ENCODE data around the gene LRRC4C.

DNA sequence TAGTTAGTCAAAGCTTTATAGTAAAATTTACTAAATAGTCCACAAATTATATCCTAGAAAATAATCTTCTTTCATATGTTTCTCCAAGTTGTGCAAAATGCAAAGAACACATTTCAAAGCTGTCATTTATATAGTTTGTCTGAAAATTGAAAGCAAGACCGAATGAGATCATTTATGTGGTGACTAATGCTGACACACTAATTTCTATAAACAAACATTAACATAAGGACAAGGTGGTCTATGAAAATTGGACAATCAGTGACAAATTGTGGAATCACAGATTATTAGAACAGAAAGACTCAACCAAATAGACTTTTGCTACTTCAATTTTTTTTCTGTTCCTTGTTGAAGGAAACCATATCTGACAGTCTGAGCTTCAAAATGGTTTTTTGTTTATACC, 1056.1 kb downstream of the LRRC4C start:
- TF ChIP-seq, protein P1, sequence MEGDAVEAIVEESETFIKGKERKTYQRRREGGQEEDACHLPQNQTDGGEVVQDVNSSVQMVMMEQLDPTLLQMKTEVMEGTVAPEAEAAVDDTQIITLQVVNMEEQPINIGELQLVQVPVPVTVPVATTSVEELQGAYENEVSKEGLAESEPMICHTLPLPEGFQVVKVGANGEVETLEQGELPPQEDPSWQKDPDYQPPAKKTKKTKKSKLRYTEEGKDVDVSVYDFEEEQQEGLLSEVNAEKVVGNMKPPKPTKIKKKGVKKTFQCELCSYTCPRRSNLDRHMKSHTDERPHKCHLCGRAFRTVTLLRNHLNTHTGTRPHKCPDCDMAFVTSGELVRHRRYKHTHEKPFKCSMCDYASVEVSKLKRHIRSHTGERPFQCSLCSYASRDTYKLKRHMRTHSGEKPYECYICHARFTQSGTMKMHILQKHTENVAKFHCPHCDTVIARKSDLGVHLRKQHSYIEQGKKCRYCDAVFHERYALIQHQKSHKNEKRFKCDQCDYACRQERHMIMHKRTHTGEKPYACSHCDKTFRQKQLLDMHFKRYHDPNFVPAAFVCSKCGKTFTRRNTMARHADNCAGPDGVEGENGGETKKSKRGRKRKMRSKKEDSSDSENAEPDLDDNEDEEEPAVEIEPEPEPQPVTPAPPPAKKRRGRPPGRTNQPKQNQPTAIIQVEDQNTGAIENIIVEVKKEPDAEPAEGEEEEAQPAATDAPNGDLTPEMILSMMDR (conservative IDR thresholded peaks at IDR 0.05; ENCODE audit: low read depth in 2 of 2), result no peak
- no peak for TF ChIP-seq EZH2 (IDR thresholded peaks at IDR 0.05; ENCODE audit: low read depth, unreplicated experiment)
- no peak for TF ChIP-seq EZH2phosphoT487 (IDR thresholded peaks at IDR 0.05; ENCODE audit: unreplicated experiment)
- TF ChIP-seq, protein P2, sequence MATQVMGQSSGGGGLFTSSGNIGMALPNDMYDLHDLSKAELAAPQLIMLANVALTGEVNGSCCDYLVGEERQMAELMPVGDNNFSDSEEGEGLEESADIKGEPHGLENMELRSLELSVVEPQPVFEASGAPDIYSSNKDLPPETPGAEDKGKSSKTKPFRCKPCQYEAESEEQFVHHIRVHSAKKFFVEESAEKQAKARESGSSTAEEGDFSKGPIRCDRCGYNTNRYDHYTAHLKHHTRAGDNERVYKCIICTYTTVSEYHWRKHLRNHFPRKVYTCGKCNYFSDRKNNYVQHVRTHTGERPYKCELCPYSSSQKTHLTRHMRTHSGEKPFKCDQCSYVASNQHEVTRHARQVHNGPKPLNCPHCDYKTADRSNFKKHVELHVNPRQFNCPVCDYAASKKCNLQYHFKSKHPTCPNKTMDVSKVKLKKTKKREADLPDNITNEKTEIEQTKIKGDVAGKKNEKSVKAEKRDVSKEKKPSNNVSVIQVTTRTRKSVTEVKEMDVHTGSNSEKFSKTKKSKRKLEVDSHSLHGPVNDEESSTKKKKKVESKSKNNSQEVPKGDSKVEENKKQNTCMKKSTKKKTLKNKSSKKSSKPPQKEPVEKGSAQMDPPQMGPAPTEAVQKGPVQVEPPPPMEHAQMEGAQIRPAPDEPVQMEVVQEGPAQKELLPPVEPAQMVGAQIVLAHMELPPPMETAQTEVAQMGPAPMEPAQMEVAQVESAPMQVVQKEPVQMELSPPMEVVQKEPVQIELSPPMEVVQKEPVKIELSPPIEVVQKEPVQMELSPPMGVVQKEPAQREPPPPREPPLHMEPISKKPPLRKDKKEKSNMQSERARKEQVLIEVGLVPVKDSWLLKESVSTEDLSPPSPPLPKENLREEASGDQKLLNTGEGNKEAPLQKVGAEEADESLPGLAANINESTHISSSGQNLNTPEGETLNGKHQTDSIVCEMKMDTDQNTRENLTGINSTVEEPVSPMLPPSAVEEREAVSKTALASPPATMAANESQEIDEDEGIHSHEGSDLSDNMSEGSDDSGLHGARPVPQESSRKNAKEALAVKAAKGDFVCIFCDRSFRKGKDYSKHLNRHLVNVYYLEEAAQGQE (IDR thresholded peaks at IDR 0.05; ENCODE audit: unreplicated experiment), result no peak
- no peak for TF ChIP-seq POLR2AphosphoS5 (IDR thresholded peaks at IDR 0.05; ENCODE audit: low read depth)
- TF ChIP-seq, protein P3, sequence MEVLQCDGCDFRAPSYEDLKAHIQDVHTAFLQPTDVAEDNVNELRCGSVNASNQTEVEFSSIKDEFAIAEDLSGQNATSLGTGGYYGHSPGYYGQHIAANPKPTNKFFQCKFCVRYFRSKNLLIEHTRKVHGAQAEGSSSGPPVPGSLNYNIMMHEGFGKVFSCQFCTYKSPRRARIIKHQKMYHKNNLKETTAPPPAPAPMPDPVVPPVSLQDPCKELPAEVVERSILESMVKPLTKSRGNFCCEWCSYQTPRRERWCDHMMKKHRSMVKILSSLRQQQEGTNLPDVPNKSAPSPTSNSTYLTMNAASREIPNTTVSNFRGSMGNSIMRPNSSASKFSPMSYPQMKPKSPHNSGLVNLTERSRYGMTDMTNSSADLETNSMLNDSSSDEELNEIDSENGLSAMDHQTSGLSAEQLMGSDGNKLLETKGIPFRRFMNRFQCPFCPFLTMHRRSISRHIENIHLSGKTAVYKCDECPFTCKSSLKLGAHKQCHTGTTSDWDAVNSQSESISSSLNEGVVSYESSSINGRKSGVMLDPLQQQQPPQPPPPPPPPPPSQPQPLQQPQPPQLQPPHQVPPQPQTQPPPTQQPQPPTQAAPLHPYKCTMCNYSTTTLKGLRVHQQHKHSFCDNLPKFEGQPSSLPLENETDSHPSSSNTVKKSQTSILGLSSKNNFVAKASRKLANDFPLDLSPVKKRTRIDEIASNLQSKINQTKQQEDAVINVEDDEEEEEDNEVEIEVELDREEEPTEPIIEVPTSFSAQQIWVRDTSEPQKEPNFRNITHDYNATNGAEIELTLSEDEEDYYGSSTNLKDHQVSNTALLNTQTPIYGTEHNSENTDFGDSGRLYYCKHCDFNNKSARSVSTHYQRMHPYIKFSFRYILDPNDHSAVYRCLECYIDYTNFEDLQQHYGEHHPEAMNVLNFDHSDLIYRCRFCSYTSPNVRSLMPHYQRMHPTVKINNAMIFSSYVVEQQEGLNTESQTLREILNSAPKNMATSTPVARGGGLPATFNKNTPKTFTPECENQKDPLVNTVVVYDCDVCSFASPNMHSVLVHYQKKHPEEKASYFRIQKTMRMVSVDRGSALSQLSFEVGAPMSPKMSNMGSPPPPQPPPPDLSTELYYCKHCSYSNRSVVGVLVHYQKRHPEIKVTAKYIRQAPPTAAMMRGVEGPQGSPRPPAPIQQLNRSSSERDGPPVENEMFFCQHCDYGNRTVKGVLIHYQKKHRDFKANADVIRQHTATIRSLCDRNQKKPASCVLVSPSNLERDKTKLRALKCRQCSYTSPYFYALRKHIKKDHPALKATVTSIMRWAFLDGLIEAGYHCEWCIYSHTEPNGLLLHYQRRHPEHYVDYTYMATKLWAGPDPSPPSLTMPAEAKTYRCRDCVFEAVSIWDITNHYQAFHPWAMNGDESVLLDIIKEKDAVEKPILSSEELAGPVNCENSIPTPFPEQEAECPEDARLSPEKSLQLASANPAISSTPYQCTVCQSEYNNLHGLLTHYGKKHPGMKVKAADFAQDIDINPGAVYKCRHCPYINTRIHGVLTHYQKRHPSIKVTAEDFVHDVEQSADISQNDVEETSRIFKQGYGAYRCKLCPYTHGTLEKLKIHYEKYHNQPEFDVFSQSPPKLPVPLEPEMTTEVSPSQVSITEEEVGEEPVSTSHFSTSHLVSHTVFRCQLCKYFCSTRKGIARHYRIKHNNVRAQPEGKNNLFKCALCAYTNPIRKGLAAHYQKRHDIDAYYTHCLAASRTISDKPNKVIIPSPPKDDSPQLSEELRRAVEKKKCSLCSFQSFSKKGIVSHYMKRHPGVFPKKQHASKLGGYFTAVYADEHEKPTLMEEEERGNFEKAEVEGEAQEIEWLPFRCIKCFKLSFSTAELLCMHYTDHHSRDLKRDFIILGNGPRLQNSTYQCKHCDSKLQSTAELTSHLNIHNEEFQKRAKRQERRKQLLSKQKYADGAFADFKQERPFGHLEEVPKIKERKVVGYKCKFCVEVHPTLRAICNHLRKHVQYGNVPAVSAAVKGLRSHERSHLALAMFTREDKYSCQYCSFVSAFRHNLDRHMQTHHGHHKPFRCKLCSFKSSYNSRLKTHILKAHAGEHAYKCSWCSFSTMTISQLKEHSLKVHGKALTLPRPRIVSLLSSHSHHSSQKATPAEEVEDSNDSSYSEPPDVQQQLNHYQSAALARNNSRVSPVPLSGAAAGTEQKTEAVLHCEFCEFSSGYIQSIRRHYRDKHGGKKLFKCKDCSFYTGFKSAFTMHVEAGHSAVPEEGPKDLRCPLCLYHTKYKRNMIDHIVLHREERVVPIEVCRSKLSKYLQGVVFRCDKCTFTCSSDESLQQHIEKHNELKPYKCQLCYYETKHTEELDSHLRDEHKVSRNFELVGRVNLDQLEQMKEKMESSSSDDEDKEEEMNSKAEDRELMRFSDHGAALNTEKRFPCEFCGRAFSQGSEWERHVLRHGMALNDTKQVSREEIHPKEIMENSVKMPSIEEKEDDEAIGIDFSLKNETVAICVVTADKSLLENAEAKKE (CRISPR knock-in tag; IDR thresholded peaks at IDR 0.05), result no peak
- TF ChIP-seq, protein P4, sequence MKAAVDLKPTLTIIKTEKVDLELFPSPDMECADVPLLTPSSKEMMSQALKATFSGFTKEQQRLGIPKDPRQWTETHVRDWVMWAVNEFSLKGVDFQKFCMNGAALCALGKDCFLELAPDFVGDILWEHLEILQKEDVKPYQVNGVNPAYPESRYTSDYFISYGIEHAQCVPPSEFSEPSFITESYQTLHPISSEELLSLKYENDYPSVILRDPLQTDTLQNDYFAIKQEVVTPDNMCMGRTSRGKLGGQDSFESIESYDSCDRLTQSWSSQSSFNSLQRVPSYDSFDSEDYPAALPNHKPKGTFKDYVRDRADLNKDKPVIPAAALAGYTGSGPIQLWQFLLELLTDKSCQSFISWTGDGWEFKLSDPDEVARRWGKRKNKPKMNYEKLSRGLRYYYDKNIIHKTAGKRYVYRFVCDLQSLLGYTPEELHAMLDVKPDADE (IDR thresholded peaks at IDR 0.05), result no peak

Measured in GM23338 (cell line).